ENCODE data around the gene C14orf180.

C14orf180 gene

DNA sequence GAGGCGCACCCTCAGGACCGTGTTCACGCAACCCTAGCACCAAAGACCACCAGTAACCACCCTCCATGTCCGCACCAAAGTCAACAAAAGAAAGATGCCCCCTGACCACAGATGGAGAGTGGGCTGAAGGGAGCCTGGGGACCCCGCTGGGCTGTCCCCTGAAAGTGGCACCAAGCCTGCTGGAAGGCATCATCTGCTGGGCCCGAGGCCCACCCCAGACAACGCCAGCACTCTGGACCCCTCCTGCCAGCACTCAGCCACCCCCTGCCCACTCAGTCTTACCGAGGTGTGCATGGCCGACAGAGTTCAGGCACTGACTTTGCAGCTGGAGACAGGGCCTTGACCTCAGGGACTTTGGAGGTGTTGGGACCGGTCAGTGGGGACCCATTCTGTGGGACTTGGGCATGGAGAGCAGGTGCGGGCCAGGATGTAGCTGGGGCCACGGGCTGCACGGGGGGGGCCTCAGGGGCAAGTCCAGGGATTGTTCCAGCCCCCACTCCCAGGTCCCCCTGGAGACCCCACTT lies 59.4 kb downstream of the C14orf180 start:
- Mint-ChIP-seq H3K4me1 (ENCODE audit: low read depth) (peaks cover 8% of the 10 kb centered on the region), H3K4me3 (no peak overlapping the region), H3K36me3 (ENCODE audit: low read depth) (no peaks in the 10 kb centered on the region), H3K9me3 (no peaks in the 10 kb centered on the region), H3K27ac (no peak overlapping the region), H3K27me3 (peaks cover 15% of the 10 kb centered on the region)
- DNase-seq: no peak

GRCh38 chr14:104639471-104639870 lies 59.9 kb downstream of the C14orf180 start:
- H3K27ac Mint-ChIP-seq: no peak overlapping the region
- no peak for DNase-seq
- H3K36me3 Mint-ChIP-seq (ENCODE audit: low read depth): no peaks in the 10 kb centered on the region
- H3K27me3 Mint-ChIP-seq: peaks cover 15% of the 10 kb centered on the region
- peaks cover 8% of the 10 kb centered on the region for H3K4me1 Mint-ChIP-seq (ENCODE audit: low read depth)
- no peaks in the 10 kb centered on the region for H3K9me3 Mint-ChIP-seq
- H3K4me3 Mint-ChIP-seq: no peak overlapping the region

Measured in activated T-cell treated with anti-CD3 and anti-CD28 coated beads, Interleukin-2, amount 50 U/mL, for 24 hours (primary cell).